GM10847 (cell line): ENCODE results near the gene C9orf43.

ENCODE experiments used
- POLR2A ChIP-seq: IDR thresholded peaks from 2 replicates; pipeline ENCODE4 v1.6.1; 2011; ENCODE audit not compliant: insufficient read length; ENCODE audit errors: extremely low read depth

Gene C9orf43

GRCh38 chr9:113452113-113452605, 41.6 kb downstream of the C9orf43 start:
- no peak for TF ChIP-seq POLR2A

GRCh38 chr9:113454914-113455761, 44.6 kb downstream of the C9orf43 start:
- no peak for TF ChIP-seq POLR2A

- TF ChIP-seq POLR2A, result no peak
These were observed 45.7 kb downstream of the C9orf43 start for GRCh38 chr9:113456235-113456634.

GRCh38 chr9:113461285-113461684, 50.7 kb downstream of the C9orf43 start:
- TF ChIP-seq POLR2A, result no peak

- no peak for TF ChIP-seq POLR2A
These were observed 51.4 kb downstream of the C9orf43 start for GRCh38 chr9:113461943-113462342.

- TF ChIP-seq POLR2A, result no peak
These were observed 52.3 kb downstream of the C9orf43 start for GRCh38 chr9:113462781-113463286.

- no peak for TF ChIP-seq POLR2A
These were observed 53.1 kb downstream of the C9orf43 start, which contains the start of gene RGS3 for GRCh38 chr9:113463418-113464285. Gene RGS3 (plus strand): TSS chr9:113463727. CDS start chr9:113463803, 76 bp downstream.

- no peak for TF ChIP-seq POLR2A
These were observed 53.7 kb downstream of the C9orf43 start for GRCh38 chr9:113464286-113464660.

- TF ChIP-seq POLR2A, result no peak
These were observed 55.1 kb downstream of the C9orf43 start for GRCh38 chr9:113465599-113466140.

GRCh38 chr9:113467183-113467582, 56.6 kb downstream of the C9orf43 start:
- TF ChIP-seq POLR2A, result no peak

- TF ChIP-seq POLR2A, result no peak
These were observed 58.3 kb downstream of the C9orf43 start for GRCh38 chr9:113468716-113469448.

- TF ChIP-seq POLR2A, result no peak
These were observed 60.6 kb downstream of the C9orf43 start for GRCh38 chr9:113471143-113471542.

GRCh38 chr9:113471566-113471965, 61.0 kb downstream of the C9orf43 start:
- no peak for TF ChIP-seq POLR2A

- TF ChIP-seq POLR2A, result no peak
These were observed 61.7 kb downstream of the C9orf43 start for GRCh38 chr9:113472199-113472598.
